ENCODE results near the gene HSD17B14.
"Not testable (repeated sequence)": the region's sequence is repeated elsewhere in the genome, so short reads cannot be mapped to it uniquely, and the experiment has no call there.

HSD17B14 gene

GRCh38 chr19:48804496-48804895 is 31.8 kb downstream of the HSD17B14 start:
- FAIRE-seq (no peak), DNase-seq (ENCODE audit: insufficient read length) (no peak)
- no peak for TF ChIP-seq POLR2AphosphoS5 (IDR thresholded peaks at IDR 0.05; ENCODE audit: low read depth, low read length)
- TF ChIP-seq POLR2A (IDR thresholded peaks at IDR 0.05; ENCODE audit: low read depth, low read length) = no peak
- no peak for TF ChIP-seq TAF1 (IDR thresholded peaks at IDR 0.05; ENCODE audit: borderline replicate concordance, low read depth, low read length)

- FAIRE-seq = no peak
- no peak for TF ChIP-seq POLR2A (IDR thresholded peaks at IDR 0.05; ENCODE audit: low read depth, low read length)
- TF ChIP-seq TAF1 (IDR thresholded peaks at IDR 0.05; ENCODE audit: borderline replicate concordance, low read depth, low read length) = no peak
- TF ChIP-seq POLR2AphosphoS5 (IDR thresholded peaks at IDR 0.05; ENCODE audit: low read depth, low read length) = no peak
- no peak for DNase-seq (ENCODE audit: insufficient read length)
Observed at GRCh38 chr19:48802623-48803022, 33.7 kb downstream of the HSD17B14 start.

DNA sequence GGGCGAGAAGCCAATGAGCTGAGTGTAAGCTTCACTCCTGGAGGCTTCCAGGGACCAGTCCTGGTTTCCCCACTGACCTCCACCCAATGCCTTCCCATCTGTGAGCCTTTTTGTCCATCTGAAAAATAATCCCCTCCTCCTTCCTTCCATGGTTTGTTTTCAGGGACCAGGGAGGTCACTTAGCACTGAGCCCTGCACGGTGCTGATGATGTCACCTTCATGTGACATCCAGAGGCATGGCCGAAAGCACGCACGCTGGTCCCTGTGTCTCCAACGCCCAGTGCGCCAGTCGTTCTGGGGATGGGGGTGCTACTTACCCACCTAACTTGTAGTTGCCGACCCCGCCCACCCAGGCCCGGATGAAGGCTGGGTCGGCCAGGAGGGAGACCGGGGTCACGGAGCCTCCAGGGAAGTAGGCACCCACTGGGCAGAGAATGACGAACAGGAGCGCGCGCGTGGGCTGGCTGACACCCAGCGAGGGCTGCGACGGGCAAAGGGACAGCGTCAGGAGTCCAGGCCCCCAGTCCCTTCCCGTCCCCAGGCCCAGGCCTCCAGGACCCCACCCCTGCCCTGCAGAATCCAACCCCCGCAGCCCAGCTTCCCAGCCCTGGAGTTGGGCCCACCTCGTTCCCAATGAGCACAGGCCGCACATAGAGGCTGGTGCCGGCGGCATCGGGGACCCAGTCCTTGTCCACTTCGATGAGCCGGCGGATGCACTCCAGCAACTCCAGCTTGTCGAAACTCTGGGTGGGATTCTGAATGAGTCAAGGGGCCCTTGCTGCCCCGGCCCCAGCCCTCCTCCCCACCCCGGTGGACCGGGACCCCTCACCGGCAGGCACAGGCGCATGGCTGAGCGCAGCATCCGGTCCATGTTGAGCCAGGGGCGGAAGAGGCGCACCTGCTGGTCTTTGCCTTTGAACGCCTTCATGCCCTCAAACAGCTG is 36.7 kb downstream of the HSD17B14 start:
- no peak for TF ChIP-seq POLR2A (IDR thresholded peaks at IDR 0.05; ENCODE audit: low read depth, low read length)
- no peak for TF ChIP-seq POLR2AphosphoS5 (IDR thresholded peaks at IDR 0.05; ENCODE audit: low read depth, low read length)
- TF ChIP-seq TAF1 (IDR thresholded peaks at IDR 0.05; ENCODE audit: borderline replicate concordance, low read depth, low read length) = no peak
- DNase-seq (ENCODE audit: insufficient read length) = no peak
- FAIRE-seq = no peak

DNA sequence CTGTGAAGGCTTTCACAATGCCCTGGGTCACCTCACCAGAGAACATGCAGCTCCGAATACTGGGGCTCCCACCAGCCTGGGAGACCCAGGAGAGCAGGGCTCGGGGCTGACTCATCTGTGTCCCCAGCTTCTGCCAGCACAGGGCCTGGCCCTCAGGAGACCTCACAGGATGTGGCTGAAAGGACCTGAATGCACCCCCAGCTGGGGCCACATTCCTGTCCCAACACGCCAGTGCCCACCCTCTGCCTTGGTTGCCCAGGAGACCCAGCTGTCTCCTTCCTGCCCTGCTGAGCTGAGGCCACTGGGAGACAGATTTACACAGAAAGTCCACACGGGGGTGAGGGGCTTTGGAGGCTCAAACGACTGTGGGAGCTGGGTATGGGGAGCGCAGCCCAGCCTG is 37.4 kb downstream of the HSD17B14 start:
- no peak for DNase-seq (ENCODE audit: insufficient read length)
- TF ChIP-seq TAF1 (IDR thresholded peaks at IDR 0.05; ENCODE audit: borderline replicate concordance, low read depth, low read length) (no peak), POLR2A (IDR thresholded peaks at IDR 0.05; ENCODE audit: low read depth, low read length) (no peak), POLR2AphosphoS5 (IDR thresholded peaks at IDR 0.05; ENCODE audit: low read depth, low read length) (no peak)
- FAIRE-seq = no peak

GRCh38 chr19:48797103-48797502 is 39.2 kb downstream of the HSD17B14 start:
- FAIRE-seq (no peak), DNase-seq (ENCODE audit: insufficient read length) (no peak)
- TF ChIP-seq TAF1 (IDR thresholded peaks at IDR 0.05; ENCODE audit: borderline replicate concordance, low read depth, low read length) = no peak

DNA sequence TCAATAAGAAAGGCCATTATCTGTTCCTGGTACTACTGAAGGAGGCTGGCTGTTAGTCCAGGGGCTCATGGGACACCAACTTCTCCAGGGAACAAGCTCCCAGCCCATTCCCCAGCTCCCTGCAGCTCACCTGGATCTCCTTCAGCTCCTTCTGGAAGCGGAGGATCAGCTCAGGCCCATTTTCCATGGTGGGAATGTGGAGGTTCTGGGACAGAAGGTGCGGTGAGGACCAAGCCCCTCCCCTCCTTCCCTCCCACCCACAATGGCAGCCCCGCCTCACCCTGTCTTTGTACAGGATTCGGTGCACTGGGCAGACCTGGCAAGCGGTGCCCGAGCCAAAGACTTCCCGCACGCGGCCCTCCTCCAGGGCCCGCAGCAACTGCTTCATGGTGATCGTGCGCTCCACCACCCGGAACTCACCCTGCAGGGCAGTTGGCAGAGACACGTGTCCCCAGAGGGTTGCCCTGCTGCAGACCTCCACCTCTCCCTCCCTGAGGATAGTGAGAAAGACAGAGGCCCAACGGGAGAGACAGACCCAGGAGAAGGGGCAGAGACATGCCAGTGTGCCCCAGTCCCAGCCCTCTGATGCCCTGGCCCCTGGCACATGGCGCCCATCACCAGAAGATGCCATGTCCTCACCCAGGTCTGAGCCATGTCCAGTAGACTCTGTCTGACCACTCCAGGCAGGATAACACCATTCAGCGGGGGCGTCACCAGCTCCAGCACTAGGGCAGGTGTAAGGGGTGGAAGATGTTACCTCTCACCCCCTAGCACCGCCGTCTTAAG is 39.8 kb downstream of the HSD17B14 start:
- no peak for DNase-seq (ENCODE audit: insufficient read length)
- 0 out of 2 replicates have a peak, but pooled peaks have one; percentile 16 for TF ChIP-seq POLR2AphosphoS5 (IDR thresholded peaks at IDR 0.05; ENCODE audit: low read depth, low read length)
- TF ChIP-seq POLR2A (IDR thresholded peaks at IDR 0.05; ENCODE audit: low read depth, low read length) = no peak
- no peak for TF ChIP-seq TAF1 (IDR thresholded peaks at IDR 0.05; ENCODE audit: borderline replicate concordance, low read depth, low read length)
- FAIRE-seq = no peak

GRCh38 chr19:48795685-48796070 is 40.6 kb downstream of the HSD17B14 start:
- no peak for DNase-seq (ENCODE audit: insufficient read length)
- no peak for TF ChIP-seq POLR2A (IDR thresholded peaks at IDR 0.05; ENCODE audit: low read depth, low read length)
- no peak for TF ChIP-seq TAF1 (IDR thresholded peaks at IDR 0.05; ENCODE audit: borderline replicate concordance, low read depth, low read length)
- TF ChIP-seq POLR2AphosphoS5 (IDR thresholded peaks at IDR 0.05; ENCODE audit: low read depth, low read length) = no peak
- no peak for FAIRE-seq

GRCh38 chr19:48795055-48795684 is 41.1 kb downstream of the HSD17B14 start:
- TF ChIP-seq POLR2A (IDR thresholded peaks at IDR 0.05; ENCODE audit: low read depth, low read length) = peak; percentile 54; the same call in 1 of the 2 replicates
- TF ChIP-seq TAF1 (IDR thresholded peaks at IDR 0.05; ENCODE audit: borderline replicate concordance, low read depth, low read length) = no peak
- TF ChIP-seq POLR2AphosphoS5 (IDR thresholded peaks at IDR 0.05; ENCODE audit: low read depth, low read length) = 0 out of 2 replicates have a peak, but pooled peaks have one; percentile 43
- DNase-seq (ENCODE audit: insufficient read length) (peak; percentile 89), FAIRE-seq (peak; percentile 100)

GRCh38 chr19:48794291-48794690 is 42.0 kb downstream of the HSD17B14 start:
- FAIRE-seq (no peak), DNase-seq (ENCODE audit: insufficient read length) (no peak)
- no peak for TF ChIP-seq POLR2AphosphoS5 (IDR thresholded peaks at IDR 0.05; ENCODE audit: low read depth, low read length)
- no peak for TF ChIP-seq POLR2A (IDR thresholded peaks at IDR 0.05; ENCODE audit: low read depth, low read length)
- no peak for TF ChIP-seq TAF1 (IDR thresholded peaks at IDR 0.05; ENCODE audit: borderline replicate concordance, low read depth, low read length)

GRCh38 chr19:48793271-48793670 is 43.0 kb downstream of the HSD17B14 start:
- TF ChIP-seq POLR2AphosphoS5 (IDR thresholded peaks at IDR 0.05; ENCODE audit: low read depth, low read length) (no peak), TAF1 (IDR thresholded peaks at IDR 0.05; ENCODE audit: borderline replicate concordance, low read depth, low read length) (no peak), POLR2A (IDR thresholded peaks at IDR 0.05; ENCODE audit: low read depth, low read length) (no peak)
- DNase-seq (ENCODE audit: insufficient read length) (no peak), FAIRE-seq (no peak)

DNA sequence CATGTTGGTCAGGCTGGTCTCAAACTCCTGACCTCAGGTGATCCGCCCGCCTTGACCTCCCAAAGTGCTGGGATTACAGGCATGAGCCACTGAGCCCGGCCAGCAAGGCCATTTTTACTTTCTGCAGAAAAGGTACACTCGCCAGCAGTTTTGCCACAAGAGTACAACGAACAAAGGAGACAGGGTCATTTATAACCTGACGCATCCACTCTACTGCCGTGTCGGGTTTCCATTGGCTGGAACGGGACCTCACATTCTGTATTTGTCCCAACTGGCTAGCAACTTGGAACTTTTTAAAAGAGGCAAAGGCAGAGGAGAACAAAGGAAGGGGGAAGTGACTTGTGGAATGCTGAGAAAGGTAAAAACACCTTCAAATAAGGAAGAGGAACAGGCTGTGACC is 49.0 kb downstream of the HSD17B14 start:
- FAIRE-seq; DNase-seq (ENCODE audit: insufficient read length): not testable (repeated sequence)

DNA sequence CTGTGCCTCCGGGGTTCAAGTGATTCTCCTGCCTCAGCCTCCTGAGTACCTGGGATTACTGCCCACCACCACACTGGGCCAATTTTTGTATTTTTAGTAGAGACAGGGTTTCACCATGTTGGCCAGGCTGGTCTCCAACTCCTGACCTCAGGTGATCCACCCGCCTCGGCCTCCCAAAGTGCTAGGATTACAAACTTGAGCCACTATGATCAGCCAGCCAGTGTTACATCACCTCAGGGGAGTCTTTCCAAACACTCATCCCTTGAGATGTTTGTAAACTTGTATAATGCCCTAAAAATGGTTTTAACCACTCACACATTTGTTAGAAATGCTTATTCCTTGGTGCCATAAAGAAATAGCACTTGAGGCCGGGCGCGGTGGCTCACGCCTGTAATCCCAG is 49.9 kb downstream of the HSD17B14 start:
- not testable (repeated sequence) for DNase-seq (ENCODE audit: insufficient read length); FAIRE-seq

Data from GM12892 (cell line).